Renal pelvis (tissue), 4 donors: ENCODE results near the gene SENP7. TPM values are rescaled to one million over a fixed set of nuclear protein-coding genes. Genes with fewer than 3 reads are reported as not detected.
"Not testable (repeated sequence)": the region's sequence is repeated elsewhere in the genome, so short reads cannot be mapped to it uniquely, and the experiment has no call there.

ENCODE experiments used
- DNase-seq: peaks from one replicate; pipeline ENCODE4 v3.0.0-alpha.2; 2013
- polyA plus RNA-seq, 3 donors: library from polyadenylated mRNA; unstranded; fragments of 120-200 nt; gene quantifications; one replicate each; pipeline ENCODE4 v1.2.1, GENCODE V29; 2013; ENCODE audit not compliant: insufficient read length in 3 of 3

Gene SENP7
- polyA plus RNA-seq, 3 donors = 57.3 to 78.3 (median 75.4) TPM

- no peak for DNase-seq
Measured at GRCh38 chr3:101466465-101467309, 46.3 kb downstream of the SENP7 start.

GRCh38 chr3:101464235-101464634 lies 48.8 kb downstream of the SENP7 start:
- no peak for DNase-seq

GRCh38 chr3:101461451-101461850 lies 51.6 kb downstream of the SENP7 start:
- DNase-seq = no peak

- no peak for DNase-seq
Measured at GRCh38 chr3:101458387-101458786, 54.6 kb downstream of the SENP7 start.

- no peak for DNase-seq
Measured at GRCh38 chr3:101454629-101455028, 58.4 kb downstream of the SENP7 start.

GRCh38 chr3:101453961-101454360 lies 59.1 kb downstream of the SENP7 start:
- no peak for DNase-seq

GRCh38 chr3:101438641-101439040 lies 74.4 kb downstream of the SENP7 start:
- DNase-seq = not testable (repeated sequence)

GRCh38 chr3:101433652-101434051 lies 79.4 kb downstream of the SENP7 start:
- DNase-seq = no peak

- no peak for DNase-seq
Measured at GRCh38 chr3:101423984-101424888, 88.8 kb downstream of the SENP7 start.

- DNase-seq = no peak
Measured at GRCh38 chr3:101418851-101419250, 94.2 kb downstream of the SENP7 start.

GRCh38 chr3:101414121-101414520 lies 98.9 kb downstream of the SENP7 start:
- no peak for DNase-seq

GRCh38 chr3:101413656-101414055 lies 99.4 kb downstream of the SENP7 start:
- DNase-seq = no peak

GRCh38 chr3:101391413-101391950 lies 121.5 kb downstream of the SENP7 start:
- DNase-seq = no peak

GRCh38 chr3:101388706-101389105 lies 124.3 kb downstream of the SENP7 start:
- DNase-seq = no peak

- DNase-seq = no peak
Measured at GRCh38 chr3:101387351-101387750, 125.7 kb downstream of the SENP7 start.

- no peak for DNase-seq
Measured at GRCh38 chr3:101384426-101384825, 128.6 kb downstream of the SENP7 start.

- DNase-seq = no peak
Measured at GRCh38 chr3:101383656-101384055, 129.4 kb downstream of the SENP7 start.

GRCh38 chr3:101383156-101383575 lies 129.8 kb downstream of the SENP7 start:
- peak; percentile 34 for DNase-seq

GRCh38 chr3:101381809-101382208 lies 131.2 kb downstream of the SENP7 start:
- DNase-seq = peak; percentile 21

- no peak for DNase-seq
Measured at GRCh38 chr3:101379658-101380376, 133.2 kb downstream of the SENP7 start.

- no peak for DNase-seq
Measured at GRCh38 chr3:101377796-101378195, 135.2 kb downstream of the SENP7 start.

GRCh38 chr3:101377209-101377608 lies 135.8 kb downstream of the SENP7 start:
- no peak for DNase-seq
